GM10266 (cell line): ENCODE measurements around the gene TLR9.

Experiments
- DNase-seq: peaks from one replicate; pipeline ENCODE4 v3.0.0; 2012; ENCODE audit errors: extremely low spot score
- CTCF ChIP-seq: IDR thresholded peaks from 2 replicates; pipeline ENCODE4 v1.5.1; 2012; ENCODE audit warnings: mild to moderate bottlenecking, low read depth; ENCODE audit not compliant: control insufficient read depth, insufficient read depth; ENCODE audit errors: missing control alignments

TLR9 gene

DNA sequence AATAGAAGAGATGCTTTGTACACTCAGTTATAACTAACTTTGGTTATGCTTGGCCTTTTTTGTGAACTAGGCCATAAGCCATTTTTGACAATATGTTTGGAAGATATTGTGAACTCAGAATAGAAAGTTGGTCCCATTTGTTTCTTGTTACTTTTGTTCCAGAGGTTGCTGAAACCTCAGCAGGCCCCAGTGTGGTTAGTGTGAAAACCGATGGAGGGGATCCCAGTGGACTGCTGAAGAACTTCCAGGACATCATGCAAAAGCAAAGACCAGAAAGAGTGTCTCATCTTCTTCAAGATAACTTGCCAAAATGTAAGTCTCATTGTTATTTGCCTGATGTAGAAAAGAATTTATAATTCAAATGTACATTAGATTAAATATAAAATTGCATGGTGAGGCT is 21.7 kb downstream of the TLR9 start:
- DNase-seq: no peak
- no peak for TF ChIP-seq CTCF

DNA sequence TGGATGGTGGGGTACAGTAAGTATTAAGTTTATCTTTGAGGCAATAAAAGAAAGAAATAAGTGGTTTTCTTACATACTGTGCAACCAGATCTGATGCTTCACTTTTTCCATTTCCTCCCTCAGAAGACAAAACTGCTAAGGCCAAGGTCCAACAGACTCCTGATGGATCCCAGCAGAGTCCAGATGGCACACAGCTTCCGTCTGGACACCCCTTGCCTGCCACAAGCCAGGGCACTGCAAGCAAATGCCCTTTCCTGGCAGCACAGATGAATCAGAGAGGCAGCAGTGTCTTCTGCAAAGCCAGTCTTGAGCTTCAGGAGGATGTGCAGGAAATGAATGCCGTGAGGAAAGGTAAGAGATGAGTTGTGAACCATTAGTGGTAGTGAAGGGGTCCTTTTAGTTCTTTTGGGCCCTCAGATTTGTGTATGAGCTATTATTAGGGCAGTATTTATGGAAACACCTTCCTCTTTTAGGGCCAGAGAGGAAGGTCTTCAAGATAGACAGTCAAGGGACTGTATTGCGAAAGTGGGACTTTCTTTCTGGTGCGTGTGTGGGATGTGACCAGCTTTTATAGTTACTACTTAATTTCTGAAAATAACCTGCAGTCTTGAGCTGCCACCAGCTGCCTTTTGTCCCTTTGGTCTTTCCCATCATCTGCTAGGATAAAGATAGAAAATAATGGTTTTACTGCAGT is 22.9 kb downstream of the TLR9 start:
- DNase-seq: peak; percentile 68
- no peak for TF ChIP-seq CTCF

DNA sequence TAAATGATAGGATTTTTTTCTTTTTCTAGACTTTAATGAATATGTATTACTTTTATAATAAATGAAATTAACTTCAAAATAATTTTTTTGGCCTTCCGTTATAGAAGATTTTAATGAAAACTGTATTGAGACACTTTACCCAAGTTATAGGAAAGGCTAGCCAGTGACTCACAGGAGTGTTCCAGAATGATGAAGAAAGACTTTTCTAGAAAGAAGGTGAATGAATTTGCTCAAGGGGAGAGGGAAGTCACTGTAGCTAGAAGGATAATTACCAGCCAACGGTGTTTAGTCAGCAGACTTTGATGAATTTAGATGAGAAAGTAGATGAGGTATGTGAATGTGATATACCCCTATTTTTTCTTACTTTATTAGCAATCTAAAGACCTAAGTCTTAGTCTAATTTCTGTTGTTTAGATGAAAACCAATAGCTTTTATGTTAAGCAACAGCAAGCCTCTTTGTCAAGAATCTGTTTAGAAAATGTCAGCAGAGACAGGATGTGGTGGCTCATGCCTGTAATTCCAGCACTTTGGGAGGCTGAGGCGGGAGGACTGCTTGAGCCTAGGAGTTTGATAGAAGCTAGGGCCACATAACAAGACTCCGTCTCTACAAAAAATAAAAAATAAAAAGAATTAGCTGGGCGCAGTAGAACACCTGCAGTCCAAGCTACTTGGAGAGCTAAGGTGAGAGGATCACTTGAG is 24.3 kb downstream of the TLR9 start:
- no peak for TF ChIP-seq CTCF
- no peak for DNase-seq

- TF ChIP-seq CTCF: no peak
- DNase-seq: no peak
These were observed 26.5 kb downstream of the TLR9 start for GRCh38 chr3:52198643-52199608.

DNA sequence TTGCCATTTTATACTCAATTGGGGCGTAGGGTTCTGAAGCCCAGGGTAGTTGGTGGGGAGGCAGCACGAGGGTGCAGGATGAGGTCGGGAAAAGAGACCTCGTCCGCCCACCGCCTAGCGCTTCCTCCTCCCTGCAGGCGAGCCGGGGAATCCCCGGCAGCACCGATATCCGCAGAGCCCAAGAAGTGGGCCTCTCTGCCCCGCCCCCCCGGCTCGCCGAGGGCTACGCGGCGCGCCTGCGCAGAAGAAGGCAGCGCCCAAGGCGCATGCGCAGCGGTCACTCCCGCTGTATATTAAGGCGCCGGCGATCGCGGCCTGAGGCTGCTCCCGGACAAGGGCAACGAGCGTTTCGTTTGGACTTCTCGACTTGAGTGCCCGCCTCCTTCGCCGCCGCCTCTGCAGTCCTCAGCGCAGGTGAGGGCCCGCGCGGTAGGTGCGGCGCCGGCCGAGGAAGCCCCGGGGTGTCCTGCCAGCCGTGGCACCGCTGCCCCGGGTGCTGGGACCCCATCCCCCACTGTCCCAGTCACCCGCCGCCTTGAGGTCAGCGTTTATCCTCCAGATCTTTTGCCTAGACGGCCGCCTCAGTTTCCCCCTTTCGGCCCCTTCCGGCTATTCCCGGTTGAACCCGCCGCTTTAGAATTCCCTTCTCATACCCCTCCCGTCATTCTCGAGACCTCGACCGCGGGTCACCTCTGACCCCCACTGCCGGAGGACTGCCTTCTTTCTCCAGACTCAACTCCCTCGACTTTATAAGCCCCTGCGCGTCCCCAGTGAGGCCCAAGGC is 27.4 kb downstream of the TLR9 start, which contains the start of gene ALAS1:
Gene ALAS1 (plus strand): TSS at position 319 of the 784 bp plus-strand sequence. CDS start 1,082 bp downstream, outside the sequence.
- peak; percentile 97 for DNase-seq
- no peak for TF ChIP-seq CTCF

DNA sequence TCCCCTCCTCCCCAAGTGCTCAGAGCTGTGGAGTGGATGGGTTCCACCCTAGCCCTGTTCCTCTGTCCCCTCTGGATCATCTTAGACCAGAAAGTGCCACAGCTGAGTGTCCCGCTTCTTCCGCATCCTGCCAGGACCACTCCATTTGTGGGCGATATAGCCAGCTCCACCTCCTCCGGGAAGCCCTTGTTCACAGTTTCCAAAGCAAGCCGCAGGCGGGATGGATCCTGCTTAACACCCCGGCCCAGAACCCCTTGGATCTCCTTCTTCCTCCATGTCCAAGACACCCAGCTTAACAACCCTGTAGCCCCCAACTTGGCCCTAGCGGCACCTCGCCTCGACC is 28.0 kb downstream of the TLR9 start:
- TF ChIP-seq CTCF: no peak
- DNase-seq: no peak
